K562 treated with DMSO at 1 percent for 24 hours (cell line): ENCODE results near the gene SMAD5. TPM values are rescaled to one million over a fixed set of nuclear protein-coding genes. Genes with fewer than 3 reads are reported as not detected.

Experiments used
- total RNA-seq: library from RNA; unstranded; fragments of 300-600 nt; gene quantifications from 2 replicates; pipeline ENCODE4 v1.2.3, GENCODE V29; 2022; ENCODE audit warnings: low read depth; ENCODE audit not compliant: insufficient read depth

SMAD5 gene
- 15.3 and 24.1 TPM in 2 replicates for total RNA-seq

GRCh38 chr5:136132557-136133221 is at the start of gene SMAD5:
Gene SMAD5 (plus strand): TSS chr5:136132845. CDS start chr5:136153761, 20,916 bp downstream.

GRCh38 chr5:136192526-136193321 is 60.1 kb downstream of the SMAD5 start, which contains the start of gene SMIM32:
Gene SMIM32 (minus strand): TSS chr5:136193162. CDS start chr5:136192524, 638 bp downstream.

Other genes starting within 250 kb of the SMAD5 start
- gene IL9, start 237.0 kb upstream of the SMAD5 start, total RNA-seq, result not detected in 2 replicates
- gene LECT2, start 177.9 kb upstream of the SMAD5 start, total RNA-seq, result not detected in 2 replicates
- gene TGFBI, start 103.9 kb upstream of the SMAD5 start, total RNA-seq, result 0.24 TPM in 1 of 2 replicates, not detected in the other
- gene SMIM32, start 60.3 kb downstream of the SMAD5 start, total RNA-seq, result 0.16 TPM in 1 of 2 replicates, not detected in the other
- gene TRPC7, start 232.7 kb downstream of the SMAD5 start, total RNA-seq, result not detected in 2 replicates